Endothelial cell of umbilical vein (primary cell): ENCODE results near the gene ARHGEF28.

ENCODE experiments used
- EZH2 ChIP-seq: IDR thresholded peaks from 2 replicates; pipeline ENCODE4 v1.6.1; 2012; ENCODE audit warnings: borderline replicate concordance, low read depth, mild to moderate bottlenecking, moderate library complexity, low read length, inconsistent platforms; ENCODE audit not compliant: severe bottlenecking
- POLR2A ChIP-seq: IDR thresholded peaks from 2 replicates; pipeline ENCODE4 v1.6.1; 2012; ENCODE audit warnings: low read depth, mild to moderate bottlenecking, control low read depth, low read length
- POLR2AphosphoS5 ChIP-seq: IDR thresholded peaks from 2 replicates; pipeline ENCODE4 v1.6.1; 2012; ENCODE audit warnings: low read depth, mild to moderate bottlenecking, control low read depth, low read length, moderate library complexity; ENCODE audit not compliant: insufficient read depth
- TF ChIP-seq, protein P1 (sequence below), 2 donors: IDR thresholded peaks; 1 replicate in 1 of 2; 2 replicates in 1 of 2; pipeline ENCODE4 v1.5.1; 2011; ENCODE audit warnings: low read length in 2 of 2, mild to moderate bottlenecking in 2 of 2, moderate library complexity in 2 of 2, control low read depth in 1 of 2, inconsistent platforms in 1 of 2, low read depth in 1 of 2; ENCODE audit not compliant: insufficient read depth in 1 of 2; ENCODE audit errors: extremely low read depth in 1 of 2

GRCh38 chr5:73899916-73900315, 273.9 kb downstream of the ARHGEF28 start:
- TF ChIP-seq, protein P1, sequence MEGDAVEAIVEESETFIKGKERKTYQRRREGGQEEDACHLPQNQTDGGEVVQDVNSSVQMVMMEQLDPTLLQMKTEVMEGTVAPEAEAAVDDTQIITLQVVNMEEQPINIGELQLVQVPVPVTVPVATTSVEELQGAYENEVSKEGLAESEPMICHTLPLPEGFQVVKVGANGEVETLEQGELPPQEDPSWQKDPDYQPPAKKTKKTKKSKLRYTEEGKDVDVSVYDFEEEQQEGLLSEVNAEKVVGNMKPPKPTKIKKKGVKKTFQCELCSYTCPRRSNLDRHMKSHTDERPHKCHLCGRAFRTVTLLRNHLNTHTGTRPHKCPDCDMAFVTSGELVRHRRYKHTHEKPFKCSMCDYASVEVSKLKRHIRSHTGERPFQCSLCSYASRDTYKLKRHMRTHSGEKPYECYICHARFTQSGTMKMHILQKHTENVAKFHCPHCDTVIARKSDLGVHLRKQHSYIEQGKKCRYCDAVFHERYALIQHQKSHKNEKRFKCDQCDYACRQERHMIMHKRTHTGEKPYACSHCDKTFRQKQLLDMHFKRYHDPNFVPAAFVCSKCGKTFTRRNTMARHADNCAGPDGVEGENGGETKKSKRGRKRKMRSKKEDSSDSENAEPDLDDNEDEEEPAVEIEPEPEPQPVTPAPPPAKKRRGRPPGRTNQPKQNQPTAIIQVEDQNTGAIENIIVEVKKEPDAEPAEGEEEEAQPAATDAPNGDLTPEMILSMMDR (IDR thresholded peaks at IDR 0.05; ENCODE audit: extremely low read depth in 1 of 2, insufficient read depth in 1 of 2, low read depth in 1 of 2, low read length in 2 of 2), result no peak
- no peak for TF ChIP-seq POLR2AphosphoS5
- TF ChIP-seq POLR2A, result no peak
- TF ChIP-seq EZH2, result no peak
